Thyroid gland (tissue), 4 donors: ENCODE results near the gene SLC28A2. TPM values are rescaled to one million over a fixed set of nuclear protein-coding genes. Genes with fewer than 3 reads are reported as not detected.
"Not testable (repeated sequence)": the region's sequence is repeated elsewhere in the genome, so short reads cannot be mapped to it uniquely, and the experiment has no call there.

Source experiments
- DNase-seq, 2 donors: peaks; one replicate each; pipeline ENCODE4 v3.0.0-alpha.2; 2019
- H3K27ac ChIP-seq, 3 donors: fragments of 200-600 bp; sonication (generic); 1 replicate in 2 of 3; 2 replicates in 1 of 3; pipeline ENCODE4 v1.5.1; 2016 to 2019; ENCODE audit warnings: mild to moderate bottlenecking in 1 of 3, moderate library complexity in 1 of 3
- H3K27me3 ChIP-seq: fragments of 200-600 bp; sonication (generic); one replicate; pipeline ENCODE4 v1.5.1; 2019
- H3K36me3 ChIP-seq, 2 donors: fragments of 200-600 bp; sonication (generic); one replicate each; pipeline ENCODE4 v1.5.1; 2016 to 2019
- H3K4me1 ChIP-seq, 2 donors: fragments of 200-600 bp; sonication (generic); one replicate each; pipeline ENCODE4 v1.5.1; 2017 to 2019
- H3K4me3 ChIP-seq, 3 donors: fragments of 200-600 bp; sonication (generic); replicated peaks in 1 of 3; 1 replicate in 2 of 3; 2 replicates in 1 of 3; pipeline ENCODE4 v1.5.1; 2016; ENCODE audit warnings: mild to moderate bottlenecking in 1 of 3
- H3K9me3 ChIP-seq: fragments of 200-600 bp; sonication (generic); one replicate; pipeline ENCODE4 v1.5.1; 2017
- CTCF ChIP-seq, 6 experiments: fragments of 200-600 bp in 3 of 6; fragments of 450-650 bp in 3 of 6; sonication (generic) in 3 of 6; IDR thresholded peaks; one replicate each; pipeline ENCODE4 v1.5.1; 2016 to 2019; ENCODE audit warnings: antibody characterized with exemption in 6 of 6, mild to moderate bottlenecking in 2 of 6, inconsistent platforms in 1 of 6, moderate library complexity in 1 of 6
- POLR2A ChIP-seq, 2 donors: fragments of 450-650 bp; IDR thresholded peaks; one replicate each; pipeline ENCODE4 v1.6.1; 2017; ENCODE audit warnings: antibody characterized with exemption in 2 of 2, mild to moderate bottlenecking in 2 of 2, moderate library complexity in 1 of 2
- WGBS, 2 donors: methylation state at CpG; one replicate each; pipeline ENCODE4 v1.1.5; 2017; 5-methylcytosine and 5-hydroxymethylcytosine counted together
- intact Hi-C: fragments of 100-400 bp; cut with DNase I; formaldehyde crosslinking; loops from one replicate; pipeline ENCODE4 v1.15.1; 2023
- total RNA-seq, 4 donors: library from RNA; depleted of rRNA; stranded (reverse); fragments of >200 nt; gene quantifications; one replicate each; pipeline ENCODE4 v1.2.3, GENCODE V29; 2016

SLC28A2 gene
- total RNA-seq, 4 donors from 2014 or later: not detected

GRCh38 chr15:45242289-45242688, 9.7 kb upstream of the SLC28A2 start:
- Histone ChIP-seq H3K36me3 (no peaks in the 10 kb centered on the region), H3K9me3 (no peaks in the 10 kb centered on the region), H3K4me1 (no peaks in the 10 kb centered on the region), H3K27ac (no peak overlapping the region), H3K27me3 (no peaks in the 10 kb centered on the region), H3K4me3 (no peak overlapping the region)
- no peak for DNase-seq
- WGBS, 2 donors: 60 to 79% methylated on average over 9 of the region's 9 CpGs
- intact Hi-C loops: no loop called here
- no peak for TF ChIP-seq CTCF (IDR thresholded peaks at IDR 0.05)
- no peak for TF ChIP-seq POLR2A (IDR thresholded peaks at IDR 0.05)

GRCh38 chr15:45249125-45249780, 2.8 kb upstream of the SLC28A2 start:
- WGBS, 2 donors: 95% methylated on average over 4 of the region's 4 CpGs
- no peak for TF ChIP-seq POLR2A (IDR thresholded peaks at IDR 0.05)
- TF ChIP-seq CTCF (IDR thresholded peaks at IDR 0.05): no peak
- H3K4me1 ChIP-seq: no peaks in the 10 kb centered on the region
- no peaks in the 10 kb centered on the region for H3K27me3 ChIP-seq
- H3K9me3 ChIP-seq: no peaks in the 10 kb centered on the region
- H3K27ac ChIP-seq: no peak overlapping the region
- no peak for DNase-seq
- intact Hi-C loops: no loop called here
- H3K4me3 ChIP-seq: no peak overlapping the region
- H3K36me3 ChIP-seq: no peaks in the 10 kb centered on the region

GRCh38 chr15:45253330-45253729, 1.3 kb downstream of the SLC28A2 start:
- no peaks in the 10 kb centered on the region for H3K4me1 ChIP-seq
- no peaks in the 10 kb centered on the region for H3K27me3 ChIP-seq
- H3K36me3 ChIP-seq: no peaks in the 10 kb centered on the region
- no peak for TF ChIP-seq POLR2A (IDR thresholded peaks at IDR 0.05)
- H3K4me3 ChIP-seq: no peak overlapping the region
- WGBS, 2 donors: 77 to 82% methylated on average over 2 of the region's 2 CpGs
- no peaks in the 10 kb centered on the region for H3K9me3 ChIP-seq
- intact Hi-C loops: no loop called here
- no peak overlapping the region for H3K27ac ChIP-seq
- DNase-seq: no peak

- Histone ChIP-seq H3K27ac (no peak overlapping the region), H3K36me3 (no peaks in the 10 kb centered on the region), H3K4me3 (no peak overlapping the region), H3K9me3 (no peaks in the 10 kb centered on the region), H3K4me1 (no peaks in the 10 kb centered on the region), H3K27me3 (no peaks in the 10 kb centered on the region)
- WGBS, 2 donors: 96 to 100% methylated on average over 1 of the region's 1 CpG
- intact Hi-C loops: no loop called here
- no peak for DNase-seq
- TF ChIP-seq POLR2A (IDR thresholded peaks at IDR 0.05): no peak
- no peak for TF ChIP-seq CTCF (IDR thresholded peaks at IDR 0.05)
Measured at GRCh38 chr15:45254405-45254804, 2.4 kb downstream of the SLC28A2 start.

- H3K9me3 ChIP-seq, H3K27me3 ChIP-seq, H3K27ac ChIP-seq, DNase-seq, intact Hi-C loops, H3K4me1 ChIP-seq, H3K4me3 ChIP-seq, H3K36me3 ChIP-seq: not testable (repeated sequence)
- WGBS, 2 donors: 67 to 75% methylated on average over 6 of the region's 6 CpGs
Measured at GRCh38 chr15:45254824-45255223, 2.8 kb downstream of the SLC28A2 start.

GRCh38 chr15:45259796-45260195, 7.8 kb downstream of the SLC28A2 start:
- intact Hi-C loops: no loop called here
- Histone ChIP-seq H3K4me1 (peaks cover 8 to 14% of the 10 kb centered on the region in 2 donors), H3K36me3 (no peaks in the 10 kb centered on the region), H3K4me3 (no peak overlapping the region), H3K27me3 (no peaks in the 10 kb centered on the region), H3K9me3 (no peaks in the 10 kb centered on the region), H3K27ac (no peak overlapping the region)
- no peak for DNase-seq
- TF ChIP-seq CTCF (IDR thresholded peaks at IDR 0.05) (no peak), POLR2A (IDR thresholded peaks at IDR 0.05) (no peak)
- 75 to 77% methylated on average over 2 of the region's 2 CpGs for WGBS, 2 donors
